HEK293T (cell line): ENCODE measurements around the gene MON1B.

Experiments
- BHLHE40 ChIP-seq: fragments of 450-650 bp; IDR thresholded peaks from 2 replicates; pipeline ENCODE4 v1.6.1; 2016; ENCODE audit warnings: mild to moderate bottlenecking, moderate library complexity, borderline replicate concordance
- ELF4 ChIP-seq: fragments of 450-650 bp; IDR thresholded peaks from 2 replicates; pipeline ENCODE4 v1.6.1; 2017; ENCODE audit warnings: antibody characterized with exemption
- FOXA1 ChIP-seq: fragments of 450-650 bp; IDR thresholded peaks from 2 replicates; pipeline ENCODE4 v1.6.1; 2016; ENCODE audit warnings: mild to moderate bottlenecking
- FOXK2 ChIP-seq: fragments of 450-650 bp; IDR thresholded peaks from 2 replicates; pipeline ENCODE4 v1.6.1; 2016; ENCODE audit warnings: mild to moderate bottlenecking
- FOXM1 ChIP-seq: fragments of 450-650 bp; IDR thresholded peaks from 2 replicates; pipeline ENCODE4 v1.6.1; 2017; ENCODE audit warnings: mild to moderate bottlenecking, borderline replicate concordance
- SUZ12 ChIP-seq: fragments of 450-650 bp; IDR thresholded peaks from 2 replicates; pipeline ENCODE4 v1.6.1; 2016; ENCODE audit warnings: mild to moderate bottlenecking
- TARDBP ChIP-seq: fragments of 450-650 bp; IDR thresholded peaks from 2 replicates; pipeline ENCODE4 v1.6.1; 2016

DNA sequence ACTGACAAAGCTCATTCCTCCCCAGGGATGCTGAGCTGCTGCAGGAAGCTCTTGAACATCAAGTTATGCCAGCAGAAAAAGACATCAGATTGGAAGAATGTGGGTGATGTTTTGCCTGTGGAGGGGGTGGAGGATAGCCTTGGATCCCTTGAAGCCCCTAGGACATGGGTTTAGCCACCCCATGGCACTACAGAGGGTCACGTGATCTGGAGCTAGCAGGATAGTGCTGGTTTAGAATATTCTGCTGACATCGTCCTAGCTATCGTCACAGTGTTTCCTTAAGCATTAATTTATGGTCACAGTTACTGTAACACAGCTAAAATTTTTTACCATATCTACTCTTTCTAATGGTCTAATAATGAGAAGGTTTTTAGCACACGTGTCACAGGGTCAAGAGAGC lies 20.2 kb upstream of the MON1B start:
- TF ChIP-seq FOXK2 = no peak
- no peak for TF ChIP-seq ELF4
- no peak for TF ChIP-seq BHLHE40
- no peak for TF ChIP-seq SUZ12
- no peak for TF ChIP-seq TARDBP
- TF ChIP-seq FOXM1 = no peak
- no peak for TF ChIP-seq FOXA1
